Spleen (tissue), 7 donors: ENCODE results near the gene RERE.
A peak's percentile ranks its signal among the peaks of the same experiment; 100 is the strongest.

Experiments
- POLR2A ChIP-seq, 3 donors: fragments of 450-650 bp; IDR thresholded peaks; one replicate each; pipeline ENCODE4 v1.5.1; 2017; ENCODE audit warnings: antibody characterized with exemption in 3 of 3, mild to moderate bottlenecking in 1 of 3
- TF ChIP-seq, protein P1 (sequence below), 11 experiments: fragments of 200-600 bp in 7 of 11; fragments of 450-650 bp in 4 of 11; sonication (generic) in 4 of 11; IDR thresholded peaks in 8 of 11; conservative IDR thresholded peaks in 3 of 11; 1 replicate in 7 of 11; 2 replicates in 4 of 11; pipeline versions ENCODE4 v1.4.0 to v1.8.0; 2016 to 2021; ENCODE audit warnings: antibody characterized with exemption in 11 of 11, inconsistent platforms in 4 of 11, mild to moderate bottlenecking in 1 of 11
- donor health status: DM: no; HTN: no; CAD: no; lungs with moderate emphysema.
- donor health status: DM: no; HTN: no; CAD: no.
- donor health status: DM: no; HTN: no; CAD: no.

DNA sequence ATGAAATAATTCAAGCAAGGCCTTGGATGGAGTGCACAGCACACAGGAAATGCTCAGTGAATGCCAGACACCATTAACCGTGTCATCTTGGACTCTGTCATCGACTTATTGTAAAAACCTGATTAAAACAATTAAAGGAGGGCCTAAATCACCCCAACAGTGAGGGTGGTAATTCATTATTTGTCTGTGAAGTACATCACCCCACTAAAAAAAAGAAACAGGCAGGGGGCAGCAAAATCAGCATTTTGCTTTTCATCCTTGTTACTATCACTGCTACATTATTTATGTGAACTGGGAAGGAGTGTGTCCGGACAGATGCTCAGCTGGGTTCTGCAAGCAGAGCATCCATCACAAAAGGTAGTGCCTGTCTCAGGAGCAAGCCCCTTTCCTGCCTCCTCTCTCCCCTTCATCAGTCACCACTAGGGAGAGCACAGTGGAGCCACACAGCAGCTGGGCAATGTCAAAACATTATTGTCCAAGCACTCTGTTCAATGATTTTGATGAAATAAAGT lies 98.5 kb downstream of the RERE start:
- no peak for TF ChIP-seq POLR2A (IDR thresholded peaks at IDR 0.05)
- TF ChIP-seq, protein P1, sequence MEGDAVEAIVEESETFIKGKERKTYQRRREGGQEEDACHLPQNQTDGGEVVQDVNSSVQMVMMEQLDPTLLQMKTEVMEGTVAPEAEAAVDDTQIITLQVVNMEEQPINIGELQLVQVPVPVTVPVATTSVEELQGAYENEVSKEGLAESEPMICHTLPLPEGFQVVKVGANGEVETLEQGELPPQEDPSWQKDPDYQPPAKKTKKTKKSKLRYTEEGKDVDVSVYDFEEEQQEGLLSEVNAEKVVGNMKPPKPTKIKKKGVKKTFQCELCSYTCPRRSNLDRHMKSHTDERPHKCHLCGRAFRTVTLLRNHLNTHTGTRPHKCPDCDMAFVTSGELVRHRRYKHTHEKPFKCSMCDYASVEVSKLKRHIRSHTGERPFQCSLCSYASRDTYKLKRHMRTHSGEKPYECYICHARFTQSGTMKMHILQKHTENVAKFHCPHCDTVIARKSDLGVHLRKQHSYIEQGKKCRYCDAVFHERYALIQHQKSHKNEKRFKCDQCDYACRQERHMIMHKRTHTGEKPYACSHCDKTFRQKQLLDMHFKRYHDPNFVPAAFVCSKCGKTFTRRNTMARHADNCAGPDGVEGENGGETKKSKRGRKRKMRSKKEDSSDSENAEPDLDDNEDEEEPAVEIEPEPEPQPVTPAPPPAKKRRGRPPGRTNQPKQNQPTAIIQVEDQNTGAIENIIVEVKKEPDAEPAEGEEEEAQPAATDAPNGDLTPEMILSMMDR (IDR thresholded peaks at IDR 0.05 in 8 of 11, conservative IDR thresholded peaks at IDR 0.05 in 3 of 11): peak in 4 of 11 experiments; percentile 9 to 21 (median 14)
